Stomach (tissue), 9 donors: ENCODE results near the gene SMIM35. TPM values are rescaled to one million over a fixed set of nuclear protein-coding genes. Genes with fewer than 3 reads are reported as not detected.

ENCODE experiments used
- DNase-seq, 2 donors: peaks; one replicate each; pipeline versions ENCODE4 v3.0.0 to v3.0.0-alpha.2; 2013 to 2019
- H3K27ac ChIP-seq, 5 donors: fragments of 200-600 bp in 4 of 5; sonication (generic) in 4 of 5; one replicate each; pipeline ENCODE4 v1.5.1; 2013 to 2019; ENCODE audit warnings: mild to moderate bottlenecking in 1 of 5, moderate library complexity in 1 of 5
- H3K27me3 ChIP-seq, 3 donors: fragments of 200-600 bp; sonication (generic); one replicate each; pipeline ENCODE4 v1.5.1; 2017 to 2019; ENCODE audit warnings: mixed run types in 1 of 3
- H3K36me3 ChIP-seq, 4 donors: fragments of 200-600 bp; sonication (generic); 1 replicate in 3 of 4; 2 replicates in 1 of 4; pipeline ENCODE4 v1.5.1; 2016 to 2019
- H3K4me1 ChIP-seq, 4 donors: fragments of 200-600 bp; sonication (generic); one replicate each; pipeline ENCODE4 v1.5.1; 2016 to 2019
- H3K4me3 ChIP-seq, 4 donors: fragments of 200-600 bp; sonication (generic) in 3 of 4; one replicate each; pipeline ENCODE4 v1.5.1; 2016 to 2019; ENCODE audit warnings: mild to moderate bottlenecking in 1 of 4
- H3K9me3 ChIP-seq, 4 donors: fragments of 200-600 bp; sonication (generic); one replicate each; pipeline ENCODE4 v1.5.1; 2016 to 2019
- EP300 ChIP-seq: sonication (generic); formaldehyde crosslinking; IDR thresholded peaks from one replicate; pipeline ENCODE4 v1.6.1; 2017; ENCODE audit warnings: antibody characterized with exemption
- POLR2A ChIP-seq, 4 donors: fragments of 450-650 bp; IDR thresholded peaks; one replicate each; pipeline ENCODE4 v1.6.1; 2016; ENCODE audit warnings: antibody characterized with exemption in 4 of 4, control low read depth in 2 of 4, mild to moderate bottlenecking in 1 of 4, moderate library complexity in 1 of 4
- POLR2AphosphoS5 ChIP-seq, 3 donors: sonication (generic); formaldehyde crosslinking; IDR thresholded peaks; one replicate each; pipeline ENCODE4 v1.6.1; 2016; ENCODE audit warnings: antibody characterized with exemption in 3 of 3
- WGBS, 5 donors: extraction: QIAGEN DNeasy Blood & Tissue Kit in 3 of 5; methylation state at CpG; one replicate each; pipeline versions ENCODE4 v1.1.5 to v1.1.7; 2013 to 2018; 5-methylcytosine and 5-hydroxymethylcytosine counted together
- intact Hi-C: fragments of 100-400 bp; cut with DNase I; formaldehyde crosslinking; loops from one replicate; pipeline ENCODE4 v1.15.1; 2023; ENCODE audit warnings: low total_unique reads
- polyA plus RNA-seq, 3 donors: library from polyadenylated mRNA; stranded (reverse); fragments of 200-250 nt; gene quantifications; one replicate each; pipeline ENCODE4 v1.2.3, GENCODE V29; 2013
- total RNA-seq, 5 donors: library from RNA; depleted of rRNA; stranded (reverse); fragments of >200 nt; gene quantifications; one replicate each; pipeline versions ENCODE4 v1.1.0 to v1.2.3, GENCODE V29; 2014 to 2016
- TF ChIP-seq, protein P1 (sequence below), 7 experiments: fragments of 450-650 bp in 4 of 7; fragments of 200-600 bp in 3 of 7; sonication (generic) in 3 of 7; IDR thresholded peaks; one replicate each; pipeline ENCODE4 v1.5.1; 2016 to 2019; ENCODE audit warnings: antibody characterized with exemption in 7 of 7, control low read depth in 2 of 7, mild to moderate bottlenecking in 1 of 7
- donor health status: healthy with polysubstance abuse.
- donor health status: Bipolar disorder and iron deficiency.
- donor health status: healthy.

The SMIM35 gene
- total and polyA plus RNA-seq, 8 donors: 0.03 TPM; not detected in 7

DNA sequence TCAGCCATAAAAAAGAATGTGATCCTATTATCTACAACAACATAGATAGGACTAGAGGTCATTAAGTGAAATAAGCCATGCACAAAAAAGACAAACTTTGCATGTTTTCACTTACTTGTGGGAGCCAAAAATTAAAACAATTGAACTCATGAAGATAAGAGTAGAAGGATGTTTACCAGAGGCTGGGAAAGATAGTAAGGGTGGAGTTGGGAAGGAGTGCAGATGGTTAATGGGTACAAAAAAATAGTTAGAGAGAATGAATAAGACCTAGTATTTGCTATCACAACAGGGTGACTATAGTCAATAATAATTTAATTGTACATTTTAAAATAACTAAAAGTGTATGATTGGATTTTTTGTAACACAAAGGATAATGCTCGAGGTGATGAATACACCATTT lies 127.8 kb downstream of the SMIM35 start:
- intact Hi-C loops: no loop called here
- Histone ChIP-seq H3K9me3 (peaks cover 0 to 9% (median 0%) of the 10 kb centered on the region in 4 donors), H3K27ac (no peak overlapping the region), H3K36me3 (no peaks in the 10 kb centered on the region), H3K27me3 (peaks cover 0 to 7% (median 0%) of the 10 kb centered on the region in 3 donors), H3K4me3 (no peak overlapping the region), H3K4me1 (no peaks in the 10 kb centered on the region)
- no peak for TF ChIP-seq POLR2A (IDR thresholded peaks at IDR 0.05)
- no peak for TF ChIP-seq EP300
- no peak for TF ChIP-seq POLR2AphosphoS5 (IDR thresholded peaks at IDR 0.05)
- TF ChIP-seq, protein P1, sequence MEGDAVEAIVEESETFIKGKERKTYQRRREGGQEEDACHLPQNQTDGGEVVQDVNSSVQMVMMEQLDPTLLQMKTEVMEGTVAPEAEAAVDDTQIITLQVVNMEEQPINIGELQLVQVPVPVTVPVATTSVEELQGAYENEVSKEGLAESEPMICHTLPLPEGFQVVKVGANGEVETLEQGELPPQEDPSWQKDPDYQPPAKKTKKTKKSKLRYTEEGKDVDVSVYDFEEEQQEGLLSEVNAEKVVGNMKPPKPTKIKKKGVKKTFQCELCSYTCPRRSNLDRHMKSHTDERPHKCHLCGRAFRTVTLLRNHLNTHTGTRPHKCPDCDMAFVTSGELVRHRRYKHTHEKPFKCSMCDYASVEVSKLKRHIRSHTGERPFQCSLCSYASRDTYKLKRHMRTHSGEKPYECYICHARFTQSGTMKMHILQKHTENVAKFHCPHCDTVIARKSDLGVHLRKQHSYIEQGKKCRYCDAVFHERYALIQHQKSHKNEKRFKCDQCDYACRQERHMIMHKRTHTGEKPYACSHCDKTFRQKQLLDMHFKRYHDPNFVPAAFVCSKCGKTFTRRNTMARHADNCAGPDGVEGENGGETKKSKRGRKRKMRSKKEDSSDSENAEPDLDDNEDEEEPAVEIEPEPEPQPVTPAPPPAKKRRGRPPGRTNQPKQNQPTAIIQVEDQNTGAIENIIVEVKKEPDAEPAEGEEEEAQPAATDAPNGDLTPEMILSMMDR (IDR thresholded peaks at IDR 0.05): no peak
- no peak for DNase-seq
- 93 to 98% (median 95%) methylated on average over 1 of the region's 1 CpG for whole genome bisulfite sequencing, 5 donors

Other genes starting within 250 kb of the SMIM35 start
- 100 to 1,000 TPM in 1 of 5 donors, 10 to 100 TPM in 4; 12.7 to 187 (median 47.0) TPM for gene FXYD6, start 210.3 kb downstream of the SMIM35 start, total RNA-seq
- 10 to 100 TPM; 22.5 to 39.4 (median 25.6) TPM for gene FXYD6, start 210.3 kb downstream of the SMIM35 start, polyA plus RNA-seq
- gene TMPRSS13, start 157.6 kb downstream of the SMIM35 start, total RNA-seq: 1 to 10 TPM in 2 of 5 donors, under 1 TPM in 1, not detected in 2; 0.37 to 2.2 (median 1.2) TPM
- gene TMPRSS13, start 157.6 kb downstream of the SMIM35 start, polyA plus RNA-seq: 1 to 10 TPM in 1 of 3 donors, under 1 TPM in 1, not detected in 1; 0.19 to 3.8 TPM
- 100 to 1,000 TPM in 1 of 5 donors, 10 to 100 TPM in 3, 1 to 10 TPM in 1; 5.4 to 190 (median 18.7) TPM for gene IL10RA, start 100.6 kb downstream of the SMIM35 start, total RNA-seq
- gene IL10RA, start 100.6 kb downstream of the SMIM35 start, polyA plus RNA-seq: 1 to 10 TPM; 2.1 to 4.2 (median 3.2) TPM
- 100 to 1,000 TPM in 1 of 5 donors, 10 to 100 TPM in 2, 1 to 10 TPM in 2; 4.7 to 498 (median 28.1) TPM for gene TMPRSS4, start 9.9 kb downstream of the SMIM35 start, total RNA-seq
- gene TMPRSS4, start 9.9 kb downstream of the SMIM35 start, polyA plus RNA-seq: 10 to 100 TPM in 1 of 3 donors, 1 to 10 TPM in 2; 7.0 to 84.7 (median 8.1) TPM
- gene SCN4B, start 65.9 kb upstream of the SMIM35 start, total RNA-seq: 1 to 10 TPM in 2 of 5 donors, not detected in 3; 2.2 to 3.6 TPM
- 1 to 10 TPM in 2 of 3 donors, under 1 TPM in 1; 0.75 to 1.6 (median 1.2) TPM for gene SCN4B, start 65.9 kb upstream of the SMIM35 start, polyA plus RNA-seq
- under 1 TPM in 2 of 5 donors, not detected in 3; 0.29 to 0.92 TPM for gene SCN2B, start 89.7 kb upstream of the SMIM35 start, total RNA-seq
- gene SCN2B, start 89.7 kb upstream of the SMIM35 start, polyA plus RNA-seq: under 1 TPM; 0.12 to 0.46 (median 0.23) TPM
- gene JAML, start 138.0 kb upstream of the SMIM35 start, total RNA-seq: 10 to 100 TPM in 4 of 5 donors, 1 to 10 TPM in 1; 9.2 to 35.0 (median 21.4) TPM
- 10 to 100 TPM in 1 of 3 donors, 1 to 10 TPM in 2; 3.7 to 14.5 (median 4.6) TPM for gene JAML, start 138.0 kb upstream of the SMIM35 start, polyA plus RNA-seq
- 10 to 100 TPM in 1 of 5 donors, 1 to 10 TPM in 3, under 1 TPM in 1; 0.45 to 20.0 (median 6.7) TPM for gene MPZL3, start 165.4 kb upstream of the SMIM35 start, total RNA-seq
- 1 to 10 TPM; 2.1 to 7.2 (median 3.4) TPM for gene MPZL3, start 165.4 kb upstream of the SMIM35 start, polyA plus RNA-seq
- 10 to 100 TPM in 4 of 5 donors, under 1 TPM in 1; 0.58 to 97.2 (median 56.7) TPM for gene MPZL2, start 177.3 kb upstream of the SMIM35 start, total RNA-seq
- gene MPZL2, start 177.3 kb upstream of the SMIM35 start, polyA plus RNA-seq: 10 to 100 TPM; 12.2 to 79.1 (median 35.4) TPM
- 10 to 100 TPM in 1 of 5 donors, 1 to 10 TPM in 2, not detected in 2; 2.4 to 15.8 (median 7.1) TPM for gene CD3E, start 217.8 kb upstream of the SMIM35 start, total RNA-seq
- 1 to 10 TPM; 2.3 to 6.7 (median 4.5) TPM for gene CD3E, start 217.8 kb upstream of the SMIM35 start, polyA plus RNA-seq